ENCODE results near the gene UBR4.

- no peak for TF ChIP-seq CTCF (IDR thresholded peaks at IDR 0.05; ENCODE audit: low read depth, low read length, poor library complexity, severe bottlenecking)
- TF ChIP-seq EZH2phosphoT487 (IDR thresholded peaks at IDR 0.05; ENCODE audit: borderline replicate concordance, low read length) = no peak
Measured at GRCh38 chr1:19043579-19044443, 166.3 kb downstream of the UBR4 start.

All from DOHH2 (cell line).